Stimulated activated CD8-positive, alpha-beta memory T cell treated with anti-CD3 and anti-CD28 coated beads, Interleukin-2, amount 100 ng/mL, for 1 hour (primary cell): Measurements from ENCODE around the gene PRKAB2.
A peak's percentile ranks its signal among the peaks of the same experiment; 100 is the strongest.
"Not testable (repeated sequence)": the region's sequence is repeated elsewhere in the genome, so short reads cannot be mapped to it uniquely, and the experiment has no call there.

Experiments
- DNase-seq, 2 donors: peaks; one replicate each; pipeline ENCODE4 v3.0.0-alpha.2; 2020; ENCODE audit warnings: low read depth in 2 of 2

The PRKAB2 gene, protein sequence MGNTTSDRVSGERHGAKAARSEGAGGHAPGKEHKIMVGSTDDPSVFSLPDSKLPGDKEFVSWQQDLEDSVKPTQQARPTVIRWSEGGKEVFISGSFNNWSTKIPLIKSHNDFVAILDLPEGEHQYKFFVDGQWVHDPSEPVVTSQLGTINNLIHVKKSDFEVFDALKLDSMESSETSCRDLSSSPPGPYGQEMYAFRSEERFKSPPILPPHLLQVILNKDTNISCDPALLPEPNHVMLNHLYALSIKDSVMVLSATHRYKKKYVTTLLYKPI

DNA sequence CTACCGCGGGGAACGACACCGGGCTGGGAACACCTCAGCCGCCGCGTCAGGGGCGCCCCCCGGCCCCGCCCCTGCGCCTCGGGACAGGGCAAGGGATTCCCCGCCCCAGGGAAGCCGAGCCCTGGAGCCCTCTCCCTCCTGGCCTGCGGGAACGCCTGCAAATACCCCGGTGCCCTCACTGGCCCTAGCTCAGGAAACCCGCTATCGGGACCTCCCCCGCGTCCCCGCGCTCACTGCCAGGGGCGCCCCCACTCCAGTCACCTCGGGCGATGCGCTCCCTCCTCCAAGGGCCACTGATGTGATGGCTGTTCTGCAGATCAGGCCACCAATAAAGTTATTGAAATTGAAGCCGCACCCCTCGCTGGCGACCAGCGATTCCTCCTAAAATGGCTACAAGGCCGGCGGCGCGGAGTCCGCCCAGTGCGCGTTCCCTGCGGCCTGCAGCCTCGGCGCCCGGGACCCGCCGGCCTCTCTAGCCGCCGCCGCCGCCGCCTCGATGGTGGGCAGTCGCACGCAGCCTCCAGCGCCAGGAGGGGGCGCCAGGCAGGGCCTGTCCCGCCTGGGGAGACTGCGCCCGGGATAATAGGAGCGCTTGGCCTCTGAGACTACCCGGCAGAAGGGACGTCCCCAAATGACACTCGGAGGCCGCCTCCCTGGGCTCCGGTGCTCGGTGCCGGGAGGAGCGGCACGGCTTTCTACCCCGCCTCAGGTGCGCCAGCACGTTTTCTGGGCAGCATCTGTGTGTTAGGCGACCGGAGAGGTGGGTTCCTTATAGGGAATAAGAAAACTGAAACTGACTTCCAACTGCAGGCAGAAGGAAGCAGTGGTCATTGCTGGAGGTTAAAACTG lies at the start of gene PRKAB2:
Gene PRKAB2 (minus strand): TSS at position 303 of the 849 bp plus-strand sequence. CDS start 326 bp downstream, outside the sequence.
- DNase-seq: peak; percentile 76 to 84

DNA sequence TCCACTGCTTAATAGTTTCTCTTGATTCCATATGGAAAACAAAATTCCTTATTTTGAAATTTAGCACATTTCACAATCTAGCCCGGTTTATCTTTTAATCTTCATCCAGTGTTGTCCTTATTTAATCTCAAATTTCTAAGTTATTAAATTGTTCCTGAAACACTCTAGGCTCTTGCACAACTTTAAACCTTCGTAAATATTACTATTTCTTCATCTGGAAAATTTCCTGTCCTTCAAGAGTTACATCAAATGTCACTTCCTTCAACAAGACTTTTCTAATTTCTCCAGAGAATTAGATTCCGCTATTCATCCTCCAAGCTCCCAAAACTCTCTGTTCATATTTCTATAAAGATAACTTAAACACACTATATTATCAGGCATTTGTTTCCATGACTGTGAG lies 46.3 kb upstream of the PRKAB2 start:
- DNase-seq: no peak

DNA sequence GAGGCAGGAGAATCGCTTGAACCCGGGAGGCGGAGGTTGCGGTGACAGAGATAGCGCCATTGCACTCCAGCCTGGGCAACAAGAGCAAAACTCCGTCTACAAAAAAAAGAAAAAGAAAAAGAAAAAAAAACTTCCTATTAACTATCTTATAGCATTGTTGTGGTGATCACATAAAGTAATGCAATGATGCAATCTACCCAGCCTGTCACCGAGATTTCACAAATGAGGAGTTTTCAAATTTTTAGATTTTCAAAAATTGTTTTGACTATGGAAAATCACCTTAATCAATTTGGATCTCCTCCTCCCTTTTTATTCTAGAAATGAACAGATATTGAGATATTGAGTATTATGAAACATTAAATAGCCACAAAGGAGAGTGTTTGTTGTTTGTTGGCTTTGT lies 44.9 kb upstream of the PRKAB2 start:
- DNase-seq: no peak

DNA sequence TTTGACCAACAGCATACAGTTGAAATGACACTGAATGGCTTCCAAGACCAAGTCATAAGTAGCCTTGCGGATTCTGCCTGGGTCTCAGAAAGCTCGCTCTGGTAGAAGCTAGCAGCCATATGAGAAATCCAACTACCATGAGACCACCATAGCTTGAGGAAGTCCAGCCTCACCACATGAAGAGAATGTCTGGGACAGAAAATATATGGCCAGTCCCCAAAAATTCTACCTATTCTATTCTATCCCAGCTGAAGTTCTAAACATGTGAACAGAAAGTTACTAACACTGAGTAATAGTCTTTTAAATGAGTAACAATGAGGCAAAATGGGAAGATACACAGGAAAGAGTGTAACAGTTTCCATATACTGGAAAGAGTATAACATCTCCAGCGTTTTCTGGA lies 43.9 kb upstream of the PRKAB2 start:
- no peak for DNase-seq

DNA sequence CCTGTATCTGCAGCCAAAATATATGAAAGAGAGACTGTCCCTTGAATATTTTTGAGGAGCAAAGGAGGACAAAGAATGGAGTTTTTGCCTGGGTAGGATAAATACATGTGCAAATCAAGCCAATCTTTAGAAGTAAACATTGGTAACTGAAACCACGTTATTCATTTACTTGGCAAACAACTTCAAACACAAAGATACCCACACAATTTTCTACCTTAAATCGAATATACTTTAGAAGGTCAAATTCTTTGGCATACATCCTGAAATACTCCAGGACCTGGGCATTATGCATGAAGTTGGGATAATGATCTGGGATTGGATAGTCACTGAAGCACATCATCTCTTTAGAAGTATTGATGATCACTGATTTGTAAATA lies 43.3 kb upstream of the PRKAB2 start:
- DNase-seq: no peak

DNA sequence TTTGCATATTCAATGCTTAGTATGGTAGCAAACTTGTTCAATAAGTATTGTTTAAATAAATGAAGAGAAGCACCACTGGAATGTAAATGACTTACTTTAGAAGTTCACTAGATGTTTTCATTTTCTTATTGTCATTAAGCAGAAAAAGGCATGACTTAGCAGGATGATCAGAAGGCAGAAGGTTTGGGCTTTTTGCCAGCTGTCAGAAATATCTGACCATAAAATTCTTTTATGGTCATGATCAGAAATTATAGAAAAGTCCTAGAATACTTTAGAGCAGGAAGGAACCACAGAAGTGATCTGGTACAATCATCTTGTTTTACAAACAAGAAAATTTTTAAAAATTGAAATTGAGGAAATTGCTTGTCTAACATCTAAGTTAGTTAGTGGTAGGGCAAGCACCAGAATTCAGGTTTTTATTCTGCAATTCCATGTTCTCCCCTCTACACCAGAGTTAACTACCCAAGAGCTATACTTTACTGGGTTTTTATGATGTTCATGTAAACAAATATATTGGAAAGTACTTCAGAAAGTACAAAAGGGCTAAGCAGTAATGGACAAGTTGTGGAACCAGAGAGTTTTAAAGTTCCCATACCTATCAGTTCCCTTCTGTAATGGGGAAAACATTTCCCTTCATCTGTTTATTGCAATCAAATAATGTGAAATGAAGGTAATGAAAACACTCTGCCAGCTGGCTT lies 42.7 kb upstream of the PRKAB2 start:
- no peak for DNase-seq

DNA sequence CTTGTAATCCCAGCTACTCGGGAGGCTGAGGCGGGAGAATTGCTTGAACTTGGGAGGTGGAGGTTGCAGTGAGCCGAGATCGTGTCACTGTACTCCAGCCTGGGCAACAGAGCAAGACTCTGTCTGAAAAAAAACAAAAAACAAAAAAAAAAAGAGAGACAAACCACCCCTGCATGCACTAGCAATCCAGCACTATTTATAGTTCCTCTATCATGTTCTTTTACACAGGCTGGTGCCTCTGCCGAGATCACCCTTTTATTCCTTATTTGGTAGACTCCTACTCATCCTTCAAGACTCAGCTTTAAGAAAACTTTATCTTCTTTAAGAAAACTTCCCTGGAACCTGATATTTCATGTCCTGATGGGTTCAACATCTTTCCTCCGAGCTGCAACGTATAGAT lies 42.1 kb upstream of the PRKAB2 start:
- no peak for DNase-seq

DNA sequence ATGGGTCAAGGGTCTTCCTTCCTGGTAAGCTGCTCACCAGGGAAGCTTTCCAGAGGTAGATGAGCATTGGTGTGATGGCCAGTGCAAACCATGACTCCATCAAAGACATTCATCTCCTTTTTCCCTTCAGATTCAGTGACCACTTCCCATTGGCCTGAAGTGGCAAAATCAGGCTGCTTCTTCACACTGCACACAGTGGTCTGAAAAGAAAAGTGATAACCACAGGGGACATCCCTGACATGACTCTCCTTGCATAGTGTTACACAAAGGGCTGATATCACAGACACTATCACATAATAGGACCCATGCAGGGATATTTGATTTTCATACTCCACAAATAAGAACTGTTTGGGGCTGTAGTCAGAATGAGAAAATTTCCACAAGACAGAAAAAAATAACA lies 41.0 kb upstream of the PRKAB2 start:
- DNase-seq: no peak

DNA sequence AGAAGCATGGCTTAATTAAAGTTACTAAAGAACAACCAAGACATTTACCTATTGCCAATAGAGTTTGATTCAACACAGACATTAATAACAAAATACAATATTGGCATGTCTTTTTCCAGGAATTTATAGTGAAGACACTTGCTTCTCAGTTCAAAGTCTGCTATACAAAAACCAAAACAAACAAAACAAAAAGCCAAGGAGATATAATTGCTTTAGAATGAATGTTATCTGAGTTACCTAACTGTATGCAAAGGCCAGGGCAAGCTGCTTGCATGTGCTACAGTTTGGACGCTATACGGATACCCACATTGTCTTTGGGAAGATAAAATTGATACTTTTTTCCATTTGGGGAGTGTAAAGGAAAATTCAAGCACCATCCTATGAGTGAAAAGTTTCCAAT lies 39.3 kb upstream of the PRKAB2 start:
- no peak for DNase-seq

DNA sequence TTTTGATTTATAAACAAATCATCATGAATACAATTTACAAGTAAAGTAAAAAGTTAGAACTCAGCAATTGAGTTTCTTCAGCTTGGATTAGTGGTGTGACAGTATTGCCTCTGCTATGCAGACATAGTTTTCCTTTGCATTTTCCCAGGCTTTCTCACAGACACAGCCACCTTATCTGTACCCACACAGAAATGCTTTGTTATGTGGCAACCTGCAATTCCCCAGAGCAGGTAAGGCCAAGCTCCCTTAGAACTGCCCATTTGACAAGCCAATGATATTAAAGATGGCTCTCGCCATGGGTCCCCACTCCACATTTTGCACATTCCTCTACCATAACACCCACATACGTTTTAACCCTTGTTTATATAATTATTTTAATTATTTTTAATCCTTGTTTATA lies 38.7 kb upstream of the PRKAB2 start:
- DNase-seq: no peak

DNA sequence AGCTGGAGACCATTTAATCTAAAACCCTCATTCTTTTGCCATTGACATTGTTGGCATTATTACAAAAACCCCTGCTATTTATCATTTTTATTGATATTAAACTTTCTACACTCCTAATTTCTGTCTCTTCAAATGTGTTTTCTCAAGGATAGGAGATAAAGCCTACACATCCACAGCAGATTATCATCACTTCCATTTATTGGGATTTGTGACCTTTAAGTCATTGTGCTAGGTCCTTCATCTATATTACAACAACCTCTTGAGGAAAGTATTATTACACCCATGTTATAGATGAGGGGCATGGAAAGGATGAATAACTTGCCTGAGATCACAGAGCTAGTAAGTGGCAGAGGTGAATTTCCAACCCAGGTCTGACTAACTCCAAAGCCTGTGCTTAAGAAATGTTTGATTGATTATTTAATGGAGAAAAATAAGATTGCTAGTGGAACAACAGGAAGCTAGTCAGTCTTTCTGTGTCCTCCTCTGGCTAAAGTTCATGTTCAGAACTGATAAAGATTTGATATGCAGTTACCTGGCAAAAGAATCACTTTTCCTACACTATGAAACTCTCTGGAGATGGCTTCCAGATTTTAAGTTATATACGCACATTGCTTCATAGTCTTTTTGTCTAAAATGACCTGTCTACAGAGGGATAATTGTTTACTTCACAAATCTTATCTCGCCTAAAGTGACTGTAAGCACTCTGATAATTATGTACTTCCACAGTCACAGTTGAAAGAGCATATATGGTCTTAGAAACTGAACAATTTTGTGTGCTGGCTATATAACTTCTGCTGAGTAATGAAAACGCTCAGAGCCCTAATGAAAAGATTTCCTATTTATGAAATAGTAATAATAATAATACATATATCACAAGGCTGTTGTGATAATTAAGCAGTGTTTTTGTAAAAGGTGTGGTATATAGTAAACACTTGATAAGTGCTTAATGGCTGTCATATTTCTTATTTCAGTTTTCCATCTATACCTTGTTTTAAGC lies 37.9 kb upstream of the PRKAB2 start:
- no peak for DNase-seq

DNA sequence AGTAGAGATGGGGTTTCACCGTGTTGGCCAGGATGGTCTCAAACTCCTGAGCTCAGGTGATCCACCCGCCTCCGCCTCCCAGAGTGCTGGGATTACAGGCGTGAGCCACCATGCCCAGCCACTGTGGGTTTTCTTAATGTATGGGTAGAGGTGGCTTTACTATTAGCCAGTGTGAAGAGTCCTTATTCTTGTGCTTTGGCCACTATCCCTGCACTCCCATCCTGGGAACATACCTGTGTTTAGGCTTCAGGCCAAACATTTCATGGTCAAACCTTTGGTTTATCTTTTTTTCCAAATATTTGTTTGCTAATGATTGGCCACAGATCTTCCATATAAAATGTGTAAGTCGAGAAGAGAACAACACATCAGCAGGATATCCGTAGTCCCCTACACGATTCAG lies 36.3 kb upstream of the PRKAB2 start:
- DNase-seq: no peak

DNA sequence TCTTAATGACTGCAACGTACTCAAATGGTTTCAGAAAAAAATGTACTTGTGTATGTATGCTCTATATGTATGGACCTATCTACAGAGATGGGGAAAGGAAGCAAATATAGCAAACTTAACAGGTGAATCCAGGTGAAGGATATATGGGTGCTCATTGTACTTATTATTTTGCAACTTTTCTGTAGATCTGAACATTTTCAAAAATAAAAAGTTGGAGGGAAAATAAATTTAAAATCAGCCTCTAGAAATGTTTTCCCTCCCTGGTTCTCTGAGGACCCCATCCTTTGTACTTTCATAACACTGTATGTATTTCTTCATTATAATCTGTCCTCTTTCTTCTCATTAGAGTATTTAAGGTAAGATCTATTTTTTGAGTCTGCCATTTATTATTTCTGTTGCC lies 34.9 kb upstream of the PRKAB2 start:
- DNase-seq: no peak

DNA sequence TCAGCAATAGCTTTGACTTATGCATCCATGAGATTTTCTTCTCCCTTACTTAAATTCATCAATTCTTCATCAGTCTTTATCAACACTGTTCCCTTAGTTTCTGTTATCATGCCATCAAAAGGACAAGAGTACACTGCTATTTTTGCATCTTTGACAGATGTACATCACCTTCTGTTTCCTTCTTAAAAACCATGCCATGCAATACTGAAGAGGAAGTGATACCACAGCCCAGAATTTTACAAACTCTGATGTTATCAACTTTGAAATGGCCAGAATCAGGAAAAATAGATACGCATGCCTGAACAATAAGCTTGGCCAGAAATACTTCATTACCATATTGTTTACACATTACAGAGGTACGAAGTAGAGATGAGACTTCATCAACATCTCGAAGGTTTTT lies 31.8 kb upstream of the PRKAB2 start:
- no peak for DNase-seq

DNA sequence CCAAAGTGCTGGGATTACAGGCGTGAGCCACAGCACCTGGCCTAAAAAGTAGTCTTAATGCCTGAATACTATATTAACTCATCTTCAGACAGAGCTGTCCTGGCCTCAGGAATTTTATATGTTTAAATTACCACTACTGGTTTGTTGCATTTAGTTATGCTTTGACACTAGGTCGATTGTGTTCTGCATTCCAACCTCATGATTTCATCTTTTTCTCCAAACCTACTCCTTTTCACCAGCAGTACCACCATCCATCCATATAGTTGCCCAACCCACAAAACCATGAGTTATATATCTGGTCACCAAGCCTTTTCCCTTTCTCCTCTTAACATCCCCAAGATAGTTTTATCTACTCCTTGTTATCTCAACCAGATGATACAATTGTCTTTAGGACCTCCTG lies 30.3 kb upstream of the PRKAB2 start:
- no peak for DNase-seq

DNA sequence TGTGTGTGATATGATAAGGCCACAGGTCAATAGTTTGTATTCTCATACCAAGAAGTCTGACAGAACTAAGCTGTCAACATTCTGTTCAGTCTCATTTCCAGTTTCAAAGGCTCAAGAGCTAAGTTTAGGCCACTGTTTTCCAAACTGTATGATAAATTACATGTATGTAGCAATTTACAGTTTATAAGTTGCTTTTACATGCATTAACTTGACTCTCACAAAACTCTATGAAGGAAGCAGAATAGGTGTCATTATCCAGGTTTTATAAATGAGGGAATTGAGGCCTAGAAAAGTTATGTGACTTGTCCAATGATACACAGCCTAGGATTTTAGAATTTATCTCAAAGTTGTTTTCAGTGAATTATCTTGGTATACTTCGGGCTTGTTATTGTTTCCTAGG lies 29.5 kb upstream of the PRKAB2 start:
- DNase-seq: no peak

DNA sequence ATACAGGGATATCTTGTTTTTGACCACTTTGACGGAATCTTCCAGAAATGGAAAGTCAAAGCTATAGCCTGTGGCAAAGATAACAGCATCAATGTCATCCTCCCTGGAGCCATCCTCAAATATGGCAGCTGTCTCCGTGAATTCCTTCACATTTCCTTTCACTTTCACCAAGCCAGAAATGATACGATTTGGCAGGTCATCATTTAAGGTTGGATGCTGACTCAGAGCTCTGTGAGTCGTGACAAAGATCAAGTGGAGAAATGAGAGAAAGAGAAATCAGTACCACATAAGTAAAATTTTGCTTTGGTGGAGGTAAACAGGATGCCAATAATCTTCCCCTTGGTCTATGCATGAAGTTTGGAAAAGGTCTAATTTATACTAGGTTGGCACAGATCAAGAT lies 29.0 kb upstream of the PRKAB2 start:
- no peak for DNase-seq

DNA sequence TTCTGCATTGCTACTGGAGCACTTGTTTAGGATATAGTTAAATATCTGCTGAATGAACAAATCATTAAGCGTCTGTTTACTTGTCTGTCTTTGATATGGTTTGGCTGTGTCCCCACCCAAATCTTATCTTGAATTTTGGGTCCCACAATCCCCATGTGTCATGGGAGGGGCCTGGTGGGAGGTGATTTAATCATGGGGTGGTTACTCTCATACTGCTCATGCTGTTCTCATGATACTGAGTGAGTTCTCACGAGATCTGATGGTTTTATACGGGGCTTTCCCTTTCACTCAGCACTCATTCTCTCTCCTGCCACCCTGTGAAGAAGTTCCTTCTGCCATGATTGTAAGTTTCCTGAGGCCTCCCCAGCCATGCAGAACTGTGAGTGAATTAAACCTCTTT lies 25.1 kb upstream of the PRKAB2 start:
- DNase-seq: not testable (repeated sequence)

DNA sequence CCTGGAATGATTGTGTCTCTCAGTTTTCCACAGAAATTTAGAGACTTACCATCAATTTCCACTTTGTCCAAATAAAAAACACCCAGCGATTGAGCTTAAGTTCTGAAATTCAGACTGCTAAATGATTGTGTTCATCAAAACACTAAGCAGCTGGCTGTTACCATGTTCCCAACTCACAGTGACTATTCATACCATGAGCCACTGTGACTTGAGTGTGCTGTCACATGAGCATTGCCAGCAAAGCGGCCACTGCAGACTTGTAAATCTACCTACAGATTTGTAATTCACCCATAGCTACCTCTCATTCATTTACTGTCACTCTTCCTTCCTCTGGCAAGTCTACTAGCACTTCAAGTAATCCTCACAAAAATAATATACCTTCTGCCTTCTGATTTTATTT lies 17.2 kb upstream of the PRKAB2 start:
- DNase-seq: no peak

DNA sequence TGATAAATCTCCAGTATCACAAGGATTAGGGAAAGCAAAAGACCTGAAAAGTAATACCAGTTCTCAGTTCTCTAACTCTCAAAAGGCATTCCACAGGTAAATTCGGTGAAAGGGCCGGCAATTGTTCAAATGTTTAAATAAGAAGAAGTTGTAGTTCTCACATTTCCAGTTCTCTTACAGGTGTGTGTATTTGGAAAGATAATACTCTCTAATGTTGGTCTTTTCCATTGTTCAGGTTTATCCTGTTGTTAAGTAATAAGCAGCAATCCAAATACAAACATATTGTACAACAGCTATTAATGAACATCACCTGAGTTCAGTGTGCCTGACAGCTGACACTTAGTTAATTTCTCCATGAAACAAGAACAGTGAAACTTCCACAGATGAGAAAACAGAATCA lies 13.2 kb upstream of the PRKAB2 start:
- DNase-seq: no peak

DNA sequence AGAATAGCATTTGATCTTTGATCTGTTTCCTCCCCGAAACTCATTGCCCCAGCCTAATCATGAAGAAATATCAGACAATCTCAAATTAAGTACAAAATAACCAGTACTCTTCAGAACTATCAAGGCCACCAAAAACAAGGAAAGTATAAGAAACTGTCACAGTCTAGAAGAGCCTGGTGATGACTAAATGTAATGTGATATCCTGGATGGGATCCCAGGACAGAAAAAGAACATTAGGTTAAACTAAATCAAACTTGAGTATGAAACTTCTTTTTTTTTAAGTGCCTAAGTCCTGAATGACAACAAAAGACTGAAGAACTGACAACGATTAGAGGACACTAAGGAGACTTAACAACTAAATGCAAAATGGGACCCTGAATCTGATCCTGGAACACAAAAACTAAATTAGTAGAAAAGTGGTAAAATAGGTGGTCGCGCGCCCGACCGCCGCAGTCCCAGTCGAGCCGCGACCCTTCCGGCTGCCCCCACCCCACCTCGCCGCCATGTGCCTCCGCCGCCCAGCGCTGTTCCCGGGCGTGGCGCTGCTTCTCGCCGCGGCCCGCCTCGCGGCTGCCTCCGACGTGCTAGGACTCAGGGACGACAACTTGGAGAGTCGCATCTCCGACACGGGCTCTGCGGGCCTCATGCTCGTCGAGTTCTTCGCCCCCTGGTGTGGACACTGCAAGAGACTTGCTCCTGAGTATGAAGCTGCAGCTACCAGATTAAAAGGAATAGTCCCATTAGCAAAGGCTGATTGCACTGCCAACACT lies 5.5 kb upstream of the PRKAB2 start:
- DNase-seq: no peak
